Endodermal cell (in vitro differentiated cells): ENCODE measurements around the gene KLC4. TPM values are rescaled to one million over a fixed set of nuclear protein-coding genes. Genes with fewer than 3 reads are reported as not detected.

ENCODE experiments used
- DNase-seq: peaks from one replicate; pipeline ENCODE4 v3.0.0-alpha.2; 2017
- H3K27ac ChIP-seq: 2 replicates; pipeline ENCODE4 v1.5.1; 2013; ENCODE audit warnings: mild to moderate bottlenecking, low read depth, low read length, moderate library complexity
- H3K27me3 ChIP-seq: 2 replicates; pipeline ENCODE4 v1.6.1; 2013; ENCODE audit warnings: mild to moderate bottlenecking, low read length, moderate library complexity; ENCODE audit not compliant: insufficient read depth, control insufficient read depth, poor library complexity, severe bottlenecking
- H3K36me3 ChIP-seq: 2 replicates; pipeline ENCODE4 v1.7.0; 2013; ENCODE audit warnings: mild to moderate bottlenecking, low read length, moderate library complexity; ENCODE audit not compliant: control insufficient read depth, insufficient read depth
- H3K4me1 ChIP-seq: one replicate; pipeline ENCODE4 v1.7.0; 2013; ENCODE audit warnings: low read length; ENCODE audit not compliant: control insufficient read depth, insufficient read depth
- H3K4me3 ChIP-seq: 2 replicates; pipeline ENCODE4 v1.5.1; 2013; ENCODE audit warnings: mild to moderate bottlenecking, low read length, moderate library complexity
- H3K9ac ChIP-seq: 2 replicates; pipeline ENCODE4 v1.6.1; 2013; ENCODE audit warnings: mild to moderate bottlenecking, low read length, moderate library complexity; ENCODE audit not compliant: poor library complexity, severe bottlenecking; ENCODE audit errors: extremely low read depth
- H3K9me3 ChIP-seq: 2 replicates; pipeline ENCODE4 v1.6.1; 2013; ENCODE audit warnings: mild to moderate bottlenecking, low read length, moderate library complexity; ENCODE audit not compliant: control insufficient read depth
- H3K27ac Mint-ChIP-seq: 2 replicates; pipeline ENCODE4 v1.8.0; 2020; ENCODE audit warnings: mixed read lengths
- H3K27me3 Mint-ChIP-seq: 2 replicates; pipeline ENCODE4 v1.8.0; 2021; ENCODE audit warnings: mild to moderate bottlenecking, mixed read lengths; ENCODE audit not compliant: insufficient read depth
- H3K36me3 Mint-ChIP-seq: 2 replicates; pipeline ENCODE4 v1.8.0; 2020; ENCODE audit warnings: low read depth, mixed read lengths
- H3K4me1 Mint-ChIP-seq: 2 replicates; pipeline ENCODE4 v1.8.0; 2020; ENCODE audit warnings: mixed read lengths
- H3K4me3 Mint-ChIP-seq: 2 replicates; pipeline ENCODE4 v1.8.0; 2020; ENCODE audit warnings: mild to moderate bottlenecking, moderate library complexity, mixed read lengths
- H3K9me3 Mint-ChIP-seq: 2 replicates; pipeline ENCODE4 v1.8.0; 2020; ENCODE audit warnings: mild to moderate bottlenecking, mixed read lengths
- WGBS, 2 experiments: methylation state at CpG; one replicate each; pipeline versions ENCODE4 v1.1.5 to v1.1.7; 2013; ENCODE audit warnings: missing lambda C conversion rate in 2 of 2, mixed read lengths in 1 of 2; ENCODE audit not compliant: insufficient coverage in 1 of 2, insufficient read length in 1 of 2; 5-methylcytosine and 5-hydroxymethylcytosine counted together
- total RNA-seq, 2 donors: library from RNA; stranded (reverse); fragmentation: NEBNext Ultra II Directional in 1 of 2; extraction: Animal tissue kit (Norgen Biotek cat#: 25700) in 1 of 2; gene quantifications; 2 replicates in 1 of 2; 3 replicates in 1 of 2; pipeline ENCODE4 v1.2.1, GENCODE V29; 2021
- TF ChIP-seq, protein P1 (sequence below): fragments of 200-600 bp; sonication (generic); conservative IDR thresholded peaks from 2 replicates; pipeline ENCODE4 v1.5.0; 2021; ENCODE audit warnings: antibody characterized with exemption, mild to moderate bottlenecking

Gene KLC4
- total RNA-seq, 2 donors from 2014 or later, result 36.6 to 38.0 TPM

DNA sequence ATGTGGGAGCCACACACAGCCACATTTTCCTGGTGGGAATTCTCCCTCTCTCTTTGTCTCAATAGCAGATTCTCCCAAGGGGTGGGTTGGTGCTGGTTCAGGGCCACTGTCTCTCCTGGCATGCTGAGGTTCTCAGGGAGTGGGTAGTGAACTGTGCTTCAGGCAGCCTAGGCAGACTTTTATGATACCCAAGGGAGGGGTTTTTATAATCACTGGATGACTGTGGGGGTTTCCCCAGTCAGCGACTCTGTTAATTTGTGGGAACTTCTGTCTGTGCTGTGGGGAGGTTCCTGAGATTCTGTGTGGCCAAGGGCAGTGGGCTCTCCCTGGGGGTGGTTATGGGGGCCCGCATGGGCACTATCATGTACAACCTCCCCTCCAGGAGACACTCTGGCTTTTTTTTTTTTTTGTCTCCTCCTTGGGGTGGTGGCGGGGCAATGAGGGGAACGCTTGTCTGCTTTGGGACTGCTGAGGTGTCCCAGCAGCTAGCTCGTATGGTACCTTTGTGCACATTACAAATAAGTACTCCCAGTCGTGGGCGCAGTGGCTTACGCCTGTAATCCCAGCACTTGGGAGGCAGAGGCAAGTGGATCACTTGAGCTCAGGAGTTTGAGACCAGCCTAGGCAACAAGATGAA lies 26.7 kb downstream of the KLC4 start:
- Mint-ChIP-seq H3K27ac (peak overlapping the region; percentile 75), H3K4me1 (peaks cover 39% of the 10 kb centered on the region), H3K4me3 (no peak overlapping the region), H3K9me3 (no peaks in the 10 kb centered on the region), H3K27me3 (no peaks in the 10 kb centered on the region), H3K36me3 (peaks cover 3% of the 10 kb centered on the region)
- Histone ChIP-seq H3K27ac (no peak overlapping the region), H3K9me3 (no peaks in the 10 kb centered on the region), H3K27me3 (no peaks in the 10 kb centered on the region), H3K4me3 (no peak overlapping the region), H3K4me1 (peaks cover 13% of the 10 kb centered on the region), H3K36me3 (no peaks in the 10 kb centered on the region), H3K9ac (no peak overlapping the region)
- TF ChIP-seq, protein P1, sequence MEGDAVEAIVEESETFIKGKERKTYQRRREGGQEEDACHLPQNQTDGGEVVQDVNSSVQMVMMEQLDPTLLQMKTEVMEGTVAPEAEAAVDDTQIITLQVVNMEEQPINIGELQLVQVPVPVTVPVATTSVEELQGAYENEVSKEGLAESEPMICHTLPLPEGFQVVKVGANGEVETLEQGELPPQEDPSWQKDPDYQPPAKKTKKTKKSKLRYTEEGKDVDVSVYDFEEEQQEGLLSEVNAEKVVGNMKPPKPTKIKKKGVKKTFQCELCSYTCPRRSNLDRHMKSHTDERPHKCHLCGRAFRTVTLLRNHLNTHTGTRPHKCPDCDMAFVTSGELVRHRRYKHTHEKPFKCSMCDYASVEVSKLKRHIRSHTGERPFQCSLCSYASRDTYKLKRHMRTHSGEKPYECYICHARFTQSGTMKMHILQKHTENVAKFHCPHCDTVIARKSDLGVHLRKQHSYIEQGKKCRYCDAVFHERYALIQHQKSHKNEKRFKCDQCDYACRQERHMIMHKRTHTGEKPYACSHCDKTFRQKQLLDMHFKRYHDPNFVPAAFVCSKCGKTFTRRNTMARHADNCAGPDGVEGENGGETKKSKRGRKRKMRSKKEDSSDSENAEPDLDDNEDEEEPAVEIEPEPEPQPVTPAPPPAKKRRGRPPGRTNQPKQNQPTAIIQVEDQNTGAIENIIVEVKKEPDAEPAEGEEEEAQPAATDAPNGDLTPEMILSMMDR, result no peak
- 90 to 95% methylated on average over 4 to 8 of the region's 8 CpGs for WGBS, 2 experiments
- no peak for DNase-seq

DNA sequence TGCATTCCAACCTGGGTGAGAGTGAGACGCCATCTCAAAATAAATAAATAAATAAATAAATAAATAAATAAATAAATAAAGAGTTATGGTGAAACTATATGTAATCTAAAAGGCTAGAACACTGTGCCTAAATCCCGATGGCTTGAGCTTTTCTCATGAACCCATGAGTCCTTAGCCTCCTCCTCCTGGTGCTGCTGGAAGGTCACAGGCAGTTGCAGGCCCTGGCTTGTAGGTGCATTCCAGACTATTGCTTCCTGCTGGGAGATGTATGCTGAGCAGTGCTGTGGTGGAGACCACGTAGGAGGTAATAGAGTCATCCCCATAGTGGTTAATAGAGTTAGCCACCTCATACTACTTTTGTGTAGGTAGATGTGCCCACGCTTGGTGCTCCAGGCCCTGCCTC lies 29.2 kb downstream of the KLC4 start:
- Histone ChIP-seq H3K4me3 (no peak overlapping the region), H3K36me3 (no peaks in the 10 kb centered on the region), H3K9me3 (no peaks in the 10 kb centered on the region), H3K9ac (no peak overlapping the region), H3K4me1 (peaks cover 13% of the 10 kb centered on the region), H3K27me3 (no peaks in the 10 kb centered on the region), H3K27ac (no peak overlapping the region)
- TF ChIP-seq, protein P1, result no peak
- Mint-ChIP-seq H3K27ac (peak overlapping the region; percentile 96), H3K27me3 (no peaks in the 10 kb centered on the region), H3K36me3 (peaks cover 3% of the 10 kb centered on the region), H3K4me1 (peaks cover 46% of the 10 kb centered on the region), H3K4me3 (no peak overlapping the region), H3K9me3 (no peaks in the 10 kb centered on the region)
- peak; percentile 66 for DNase-seq
- 69% methylated on average over 3 of the region's 4 CpGs; no CpG with 5 or more reads in 1 of the 2 experiments for WGBS, 2 experiments

DNA sequence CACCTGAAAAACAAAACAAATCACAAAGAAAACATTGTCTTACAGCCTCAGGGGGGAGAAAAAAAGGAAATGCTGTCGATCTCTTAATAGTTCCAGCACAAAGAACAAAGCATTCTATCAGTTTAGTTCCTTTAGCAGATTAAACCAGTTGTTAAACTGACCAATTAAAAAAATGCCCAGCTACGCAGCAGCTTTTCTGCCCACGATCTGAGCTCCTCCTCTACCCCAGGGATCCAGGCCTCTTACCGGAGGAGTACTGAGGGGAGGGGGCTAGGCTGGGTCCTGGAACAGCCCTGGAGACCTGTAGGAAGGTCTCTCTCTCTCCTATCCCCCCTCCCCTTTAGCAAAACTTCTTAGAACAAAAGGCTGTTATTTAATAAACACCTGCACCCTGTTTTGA lies 30.0 kb downstream of the KLC4 start:
- H3K4me1 ChIP-seq, result peaks cover 13% of the 10 kb centered on the region
- no CpG with 5 or more reads among the region's 4 CpGs for WGBS, 2 experiments
- Mint-ChIP-seq H3K4me3 (peak overlapping the region; percentile 36), H3K9me3 (no peaks in the 10 kb centered on the region), H3K36me3 (peaks cover 3% of the 10 kb centered on the region), H3K27ac (peak overlapping the region; percentile 96), H3K27me3 (no peaks in the 10 kb centered on the region), H3K4me1 (peaks cover 48% of the 10 kb centered on the region)
- TF ChIP-seq, protein P1, result no peak
- H3K4me3 ChIP-seq, result peak overlapping the region; percentile 56
- H3K27me3 ChIP-seq, result no peaks in the 10 kb centered on the region
- H3K9ac ChIP-seq, result no peak overlapping the region
- H3K36me3 ChIP-seq, result no peaks in the 10 kb centered on the region
- no peaks in the 10 kb centered on the region for H3K9me3 ChIP-seq
- DNase-seq, result peak; percentile 82
- peak overlapping the region; percentile 74 for H3K27ac ChIP-seq
